GM23338 (cell line): ENCODE measurements around the gene FAM25A.
"Not testable (repeated sequence)": the region's sequence is repeated elsewhere in the genome, so short reads cannot be mapped to it uniquely, and the experiment has no call there.

Experiments
- EZH2 ChIP-seq: fragments of 200-600 bp; sonication (generic); IDR thresholded peaks from one replicate; pipeline ENCODE4 v1.8.0; 2017; ENCODE audit warnings: antibody characterized with exemption, mild to moderate bottlenecking, low read depth; ENCODE audit not compliant: unreplicated experiment
- EZH2phosphoT487 ChIP-seq: fragments of 200-600 bp; sonication (generic); IDR thresholded peaks from one replicate; pipeline ENCODE4 v1.8.1; 2018; ENCODE audit warnings: antibody characterized with exemption; ENCODE audit not compliant: unreplicated experiment
- JUNB ChIP-seq: IDR thresholded peaks from one replicate; pipeline ENCODE4 v1.6.1; 2016; ENCODE audit warnings: antibody characterized with exemption; ENCODE audit not compliant: unreplicated experiment
- POLR2AphosphoS5 ChIP-seq: IDR thresholded peaks from 2 replicates; pipeline ENCODE4 v1.6.1; 2016; ENCODE audit warnings: antibody characterized with exemption, low read depth
- STAT1 ChIP-seq: IDR thresholded peaks from one replicate; pipeline ENCODE4 v1.6.1; 2016; ENCODE audit warnings: antibody characterized with exemption; ENCODE audit not compliant: unreplicated experiment
- TF ChIP-seq, protein P1 (sequence below), 2 experiments: fragments of 200-600 bp in 1 of 2; sonication (generic) in 1 of 2; conservative IDR thresholded peaks; 2 replicates each; pipeline versions ENCODE4 v1.5.1 to v1.6.1; 2016 to 2017; ENCODE audit warnings: antibody characterized with exemption in 2 of 2, low read depth in 2 of 2, mild to moderate bottlenecking in 2 of 2, moderate library complexity in 1 of 2
- TF ChIP-seq, protein P2 (sequence below): IDR thresholded peaks from one replicate; pipeline ENCODE4 v1.6.1; 2018; ENCODE audit warnings: antibody characterized with exemption; ENCODE audit not compliant: unreplicated experiment

DNA sequence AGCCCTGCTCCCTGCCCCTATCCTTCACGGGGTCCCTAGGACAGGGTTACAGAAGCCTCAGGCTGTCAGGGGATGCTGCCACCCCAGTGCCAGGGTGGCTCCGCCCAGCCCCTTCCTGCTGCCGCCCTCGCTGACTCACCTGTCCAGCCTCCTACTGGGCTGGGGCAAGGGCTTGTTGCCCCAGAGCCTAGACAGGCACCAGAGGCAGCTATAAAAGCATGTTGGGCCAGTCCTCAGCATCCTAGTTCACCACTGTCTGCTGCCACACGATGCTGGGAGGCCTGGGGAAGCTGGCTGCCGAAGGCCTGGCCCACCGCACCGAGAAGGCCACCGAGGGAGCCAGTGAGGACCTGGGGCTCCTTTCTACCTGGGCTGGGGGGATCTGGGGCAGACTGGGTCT, at the start of gene FAM25A:
- TF ChIP-seq, protein P1, sequence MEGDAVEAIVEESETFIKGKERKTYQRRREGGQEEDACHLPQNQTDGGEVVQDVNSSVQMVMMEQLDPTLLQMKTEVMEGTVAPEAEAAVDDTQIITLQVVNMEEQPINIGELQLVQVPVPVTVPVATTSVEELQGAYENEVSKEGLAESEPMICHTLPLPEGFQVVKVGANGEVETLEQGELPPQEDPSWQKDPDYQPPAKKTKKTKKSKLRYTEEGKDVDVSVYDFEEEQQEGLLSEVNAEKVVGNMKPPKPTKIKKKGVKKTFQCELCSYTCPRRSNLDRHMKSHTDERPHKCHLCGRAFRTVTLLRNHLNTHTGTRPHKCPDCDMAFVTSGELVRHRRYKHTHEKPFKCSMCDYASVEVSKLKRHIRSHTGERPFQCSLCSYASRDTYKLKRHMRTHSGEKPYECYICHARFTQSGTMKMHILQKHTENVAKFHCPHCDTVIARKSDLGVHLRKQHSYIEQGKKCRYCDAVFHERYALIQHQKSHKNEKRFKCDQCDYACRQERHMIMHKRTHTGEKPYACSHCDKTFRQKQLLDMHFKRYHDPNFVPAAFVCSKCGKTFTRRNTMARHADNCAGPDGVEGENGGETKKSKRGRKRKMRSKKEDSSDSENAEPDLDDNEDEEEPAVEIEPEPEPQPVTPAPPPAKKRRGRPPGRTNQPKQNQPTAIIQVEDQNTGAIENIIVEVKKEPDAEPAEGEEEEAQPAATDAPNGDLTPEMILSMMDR (conservative IDR thresholded peaks at IDR 0.05; ENCODE audit: low read depth in 2 of 2) = not testable (repeated sequence)
- TF ChIP-seq STAT1, EZH2phosphoT487, EZH2, POLR2AphosphoS5, JUNB: not testable (repeated sequence)
- TF ChIP-seq, protein P2, sequence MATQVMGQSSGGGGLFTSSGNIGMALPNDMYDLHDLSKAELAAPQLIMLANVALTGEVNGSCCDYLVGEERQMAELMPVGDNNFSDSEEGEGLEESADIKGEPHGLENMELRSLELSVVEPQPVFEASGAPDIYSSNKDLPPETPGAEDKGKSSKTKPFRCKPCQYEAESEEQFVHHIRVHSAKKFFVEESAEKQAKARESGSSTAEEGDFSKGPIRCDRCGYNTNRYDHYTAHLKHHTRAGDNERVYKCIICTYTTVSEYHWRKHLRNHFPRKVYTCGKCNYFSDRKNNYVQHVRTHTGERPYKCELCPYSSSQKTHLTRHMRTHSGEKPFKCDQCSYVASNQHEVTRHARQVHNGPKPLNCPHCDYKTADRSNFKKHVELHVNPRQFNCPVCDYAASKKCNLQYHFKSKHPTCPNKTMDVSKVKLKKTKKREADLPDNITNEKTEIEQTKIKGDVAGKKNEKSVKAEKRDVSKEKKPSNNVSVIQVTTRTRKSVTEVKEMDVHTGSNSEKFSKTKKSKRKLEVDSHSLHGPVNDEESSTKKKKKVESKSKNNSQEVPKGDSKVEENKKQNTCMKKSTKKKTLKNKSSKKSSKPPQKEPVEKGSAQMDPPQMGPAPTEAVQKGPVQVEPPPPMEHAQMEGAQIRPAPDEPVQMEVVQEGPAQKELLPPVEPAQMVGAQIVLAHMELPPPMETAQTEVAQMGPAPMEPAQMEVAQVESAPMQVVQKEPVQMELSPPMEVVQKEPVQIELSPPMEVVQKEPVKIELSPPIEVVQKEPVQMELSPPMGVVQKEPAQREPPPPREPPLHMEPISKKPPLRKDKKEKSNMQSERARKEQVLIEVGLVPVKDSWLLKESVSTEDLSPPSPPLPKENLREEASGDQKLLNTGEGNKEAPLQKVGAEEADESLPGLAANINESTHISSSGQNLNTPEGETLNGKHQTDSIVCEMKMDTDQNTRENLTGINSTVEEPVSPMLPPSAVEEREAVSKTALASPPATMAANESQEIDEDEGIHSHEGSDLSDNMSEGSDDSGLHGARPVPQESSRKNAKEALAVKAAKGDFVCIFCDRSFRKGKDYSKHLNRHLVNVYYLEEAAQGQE = not testable (repeated sequence)
